Vagina (tissue), 2 donors: Measurements from ENCODE around the gene RAPGEF5.

Source experiments
- CTCF ChIP-seq, 3 experiments: fragments of 450-650 bp in 2 of 3; fragments of 200-600 bp in 1 of 3; sonication (generic) in 1 of 3; IDR thresholded peaks; one replicate each; pipeline ENCODE4 v1.5.1; 2017 to 2019; ENCODE audit warnings: antibody characterized with exemption in 3 of 3, mild to moderate bottlenecking in 2 of 3, moderate library complexity in 2 of 3
- POLR2A ChIP-seq, 2 donors: fragments of 450-650 bp; IDR thresholded peaks; one replicate each; pipeline ENCODE4 v1.6.1; 2017; ENCODE audit warnings: antibody characterized with exemption in 2 of 2, mild to moderate bottlenecking in 2 of 2, moderate library complexity in 2 of 2
- POLR2AphosphoS5 ChIP-seq, 2 donors: sonication (generic); formaldehyde crosslinking; IDR thresholded peaks; one replicate each; pipeline ENCODE4 v1.9.0; 2017; ENCODE audit warnings: antibody characterized with exemption in 2 of 2, mild to moderate bottlenecking in 2 of 2, low read depth in 1 of 2; ENCODE audit not compliant: insufficient read depth in 1 of 2

GRCh38 chr7:22216832-22217475, 140.0 kb downstream of the RAPGEF5 start:
- TF ChIP-seq POLR2A (IDR thresholded peaks at IDR 0.05) = no peak
- no peak for TF ChIP-seq CTCF (IDR thresholded peaks at IDR 0.05)
- no peak for TF ChIP-seq POLR2AphosphoS5 (IDR thresholded peaks at IDR 0.05; ENCODE audit: insufficient read depth in 1 of 2, low read depth in 1 of 2)
